ENCODE measurements around the gene GORASP1.

The GORASP1 gene

GRCh38 chr3:39102504-39103323 is 4.7 kb downstream of the GORASP1 start:
- no peak for DNase-seq (ENCODE audit: low read depth)

GRCh38 chr3:39101022-39101689 is 6.3 kb downstream of the GORASP1 start:
- DNase-seq (ENCODE audit: low read depth), result no peak

- DNase-seq (ENCODE audit: low read depth), result no peak
Measured at GRCh38 chr3:39100500-39100886, 6.9 kb downstream of the GORASP1 start.

- no peak for DNase-seq (ENCODE audit: low read depth)
Measured at GRCh38 chr3:39099738-39100499, 7.5 kb downstream of the GORASP1 start.

- no peak for DNase-seq (ENCODE audit: low read depth)
Measured at GRCh38 chr3:39099242-39099641, 8.2 kb downstream of the GORASP1 start.

- DNase-seq (ENCODE audit: low read depth), result no peak
Measured at GRCh38 chr3:39098473-39099000, 8.9 kb downstream of the GORASP1 start.

GRCh38 chr3:39097716-39098472 is 9.5 kb downstream of the GORASP1 start:
- no peak for DNase-seq (ENCODE audit: low read depth)

GRCh38 chr3:39096775-39097174 is 10.7 kb downstream of the GORASP1 start:
- no peak for DNase-seq (ENCODE audit: low read depth)

- no peak for DNase-seq (ENCODE audit: low read depth)
Measured at GRCh38 chr3:39095778-39096177, 11.6 kb downstream of the GORASP1 start.

- DNase-seq (ENCODE audit: low read depth), result no peak
Measured at GRCh38 chr3:39094851-39095677, 12.4 kb downstream of the GORASP1 start.

- DNase-seq (ENCODE audit: low read depth), result no peak
Measured at GRCh38 chr3:39090922-39091321, 16.5 kb downstream of the GORASP1 start.

- DNase-seq (ENCODE audit: low read depth), result no peak
Measured at GRCh38 chr3:39088889-39089288, 18.5 kb downstream of the GORASP1 start.

- DNase-seq (ENCODE audit: low read depth), result no peak
Measured at GRCh38 chr3:39088456-39088855, 19.0 kb downstream of the GORASP1 start.

- no peak for DNase-seq (ENCODE audit: low read depth)
Measured at GRCh38 chr3:39086144-39086543, 21.3 kb downstream of the GORASP1 start.

- no peak for DNase-seq (ENCODE audit: low read depth)
Measured at GRCh38 chr3:39082666-39083313, 24.6 kb downstream of the GORASP1 start.

- DNase-seq (ENCODE audit: low read depth), result no peak
Measured at GRCh38 chr3:39080026-39080425, 27.4 kb downstream of the GORASP1 start.

GRCh38 chr3:39079530-39079929 is 27.9 kb downstream of the GORASP1 start:
- DNase-seq (ENCODE audit: low read depth), result no peak

- DNase-seq (ENCODE audit: low read depth), result no peak
Measured at GRCh38 chr3:39075910-39076309, 31.5 kb downstream of the GORASP1 start.

GRCh38 chr3:39068556-39068955 is 38.9 kb downstream of the GORASP1 start:
- DNase-seq (ENCODE audit: low read depth), result no peak

GRCh38 chr3:39067286-39067685 is 40.1 kb downstream of the GORASP1 start:
- no peak for DNase-seq (ENCODE audit: low read depth)

Measured in non-pigmented ciliary epithelial cell (primary cell).